Cardiac muscle cell (in vitro differentiated cells and primary cell): ENCODE results near the gene HTT-AS. TPM values are rescaled to one million over a fixed set of nuclear protein-coding genes. Genes with fewer than 3 reads are reported as not detected.
A peak's percentile ranks its signal among the peaks of the same experiment; 100 is the strongest.

Source experiments
- DNase-seq, 2 donors: peaks; one replicate each; pipeline versions ENCODE4 v3.0.0 to v3.0.0-alpha.2; 2010 to 2017; ENCODE audit warnings: low read depth in 1 of 2, low spot score in 1 of 2
- H3K27ac ChIP-seq: fragments of 200-600 bp; sonication (generic); 2 replicates; pipeline ENCODE4 v1.5.1; 2016
- H3K27me3 ChIP-seq: fragments of 200-600 bp; sonication (generic); 2 replicates; pipeline ENCODE4 v1.6.0; 2016; ENCODE audit warnings: control low read depth
- H3K36me3 ChIP-seq: fragments of 200-600 bp; sonication (generic); 2 replicates; pipeline ENCODE4 v1.5.1; 2016; ENCODE audit warnings: control low read depth
- H3K4me1 ChIP-seq: fragments of 200-600 bp; sonication (generic); 2 replicates; pipeline ENCODE4 v1.8.1; 2017; ENCODE audit warnings: low read depth, mild to moderate bottlenecking, mixed run types
- H3K4me3 ChIP-seq: fragments of 200-600 bp; sonication (generic); 2 replicates; pipeline ENCODE4 v1.5.1; 2016; ENCODE audit warnings: mild to moderate bottlenecking
- H3K9me3 ChIP-seq: fragments of 200-600 bp; sonication (generic); 2 replicates; pipeline ENCODE4 v1.5.1; 2017; ENCODE audit warnings: low read depth, mild to moderate bottlenecking, control low read depth
- CTCF ChIP-seq: IDR thresholded peaks from 2 replicates; pipeline ENCODE4 v1.5.1; 2012; ENCODE audit warnings: low read depth, mild to moderate bottlenecking, low read length
- polyA plus RNA-seq: library from polyadenylated mRNA; unstranded; fragments of >200 nt; fragmentation: Nextera tagmentation; extraction: Ambion mirVana; gene quantifications from 2 replicates; pipeline ENCODE4 v1.2.1, GENCODE V29; 2016
- total RNA-seq: library from RNA; depleted of rRNA; stranded (reverse); fragments of >200 nt; gene quantifications from 2 replicates; pipeline ENCODE4 v1.2.3, GENCODE V29; 2016

HTT-AS gene
- total and polyA plus RNA-seq, 2 experiments from 2014 or later, result not detected

- H3K9me3 ChIP-seq, result no peaks in the 10 kb centered on the region
- H3K36me3 ChIP-seq, result no peaks in the 10 kb centered on the region
- H3K27me3 ChIP-seq, result no peaks in the 10 kb centered on the region
- no peak overlapping the region for H3K27ac ChIP-seq
- no peak for DNase-seq
- no peak overlapping the region for H3K4me3 ChIP-seq
- peaks cover 9% of the 10 kb centered on the region for H3K4me1 ChIP-seq
- no peak for TF ChIP-seq CTCF
These were observed 38.0 kb downstream of the HTT-AS start for GRCh38 chr4:3036131-3036952.

- H3K27me3 ChIP-seq, result no peaks in the 10 kb centered on the region
- no peaks in the 10 kb centered on the region for H3K36me3 ChIP-seq
- no peak overlapping the region for H3K4me3 ChIP-seq
- DNase-seq, result no peak
- TF ChIP-seq CTCF, result no peak
- no peak overlapping the region for H3K27ac ChIP-seq
- peaks cover 9% of the 10 kb centered on the region for H3K4me1 ChIP-seq
- H3K9me3 ChIP-seq, result no peaks in the 10 kb centered on the region
These were observed 38.7 kb downstream of the HTT-AS start for GRCh38 chr4:3035674-3036073.

DNA sequence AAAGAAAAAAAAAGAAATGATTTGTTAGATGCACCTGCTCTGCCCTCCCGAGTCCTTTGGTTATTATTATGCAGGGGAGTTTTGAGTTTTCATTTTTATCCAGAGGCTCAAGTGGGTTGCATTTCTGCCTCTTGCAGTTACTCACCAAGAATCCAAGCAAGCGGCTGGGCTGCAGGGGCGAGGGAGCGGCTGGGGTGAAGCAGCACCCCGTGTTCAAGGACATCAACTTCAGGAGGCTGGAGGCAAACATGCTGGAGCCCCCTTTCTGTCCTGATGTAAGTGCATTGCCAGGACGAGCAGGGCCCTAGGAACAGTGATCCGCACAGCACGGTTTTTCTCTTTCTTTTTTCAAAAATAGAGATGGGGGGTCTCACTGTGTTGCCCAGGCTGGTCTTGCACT is 39.1 kb downstream of the HTT-AS start:
- no peaks in the 10 kb centered on the region for H3K36me3 ChIP-seq
- no peak for TF ChIP-seq CTCF
- H3K9me3 ChIP-seq, result no peaks in the 10 kb centered on the region
- H3K4me3 ChIP-seq, result no peak overlapping the region
- no peaks in the 10 kb centered on the region for H3K27me3 ChIP-seq
- no peak overlapping the region for H3K27ac ChIP-seq
- peaks cover 9% of the 10 kb centered on the region for H3K4me1 ChIP-seq
- no peak for DNase-seq

DNA sequence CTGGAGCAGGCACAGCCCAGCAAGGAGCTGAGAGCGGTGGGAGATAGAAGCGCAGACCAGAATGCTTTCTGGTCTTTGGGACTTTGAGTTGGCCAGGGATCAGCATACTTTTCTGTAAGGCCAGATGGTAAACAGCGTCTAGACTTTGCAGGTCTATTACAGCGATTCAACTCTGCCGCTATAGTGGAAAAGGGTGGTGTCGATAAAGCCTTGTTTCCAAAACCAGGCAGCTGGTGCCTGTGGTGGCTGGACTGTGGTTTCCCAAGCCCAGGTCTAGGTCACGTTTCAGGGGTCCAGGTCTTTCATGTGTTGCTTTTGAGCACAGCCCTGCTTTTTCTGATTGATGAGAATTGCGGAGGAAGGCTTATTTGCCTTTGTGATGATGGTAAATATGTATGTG is 40.1 kb downstream of the HTT-AS start:
- Histone ChIP-seq H3K9me3 (no peaks in the 10 kb centered on the region), H3K27ac (no peak overlapping the region), H3K27me3 (no peaks in the 10 kb centered on the region), H3K4me1 (peaks cover 9% of the 10 kb centered on the region), H3K4me3 (no peak overlapping the region), H3K36me3 (no peaks in the 10 kb centered on the region)
- TF ChIP-seq CTCF, result no peak
- DNase-seq, result no peak

- H3K27ac ChIP-seq, result no peak overlapping the region
- no peaks in the 10 kb centered on the region for H3K9me3 ChIP-seq
- no peaks in the 10 kb centered on the region for H3K27me3 ChIP-seq
- DNase-seq, result peak in 1 of 2 donors; percentile 8
- no peak overlapping the region for H3K4me3 ChIP-seq
- no peaks in the 10 kb centered on the region for H3K36me3 ChIP-seq
- no peak for TF ChIP-seq CTCF
- no peaks in the 10 kb centered on the region for H3K4me1 ChIP-seq
These were observed 42.8 kb downstream of the HTT-AS start for GRCh38 chr4:3031357-3032082.
